Activated T-helper 1 cell treated with Interleukin-2 at 50 U/mL for 16 hours (primary cell): ENCODE measurements around the gene ELFN2.
"Not testable (repeated sequence)": the region's sequence is repeated elsewhere in the genome, so short reads cannot be mapped to it uniquely, and the experiment has no call there.

ENCODE experiments used
- DNase-seq: peaks from one replicate; pipeline ENCODE4 v3.0.0-alpha.2; 2020; ENCODE audit warnings: low read depth

ELFN2 gene

GRCh38 chr22:37427135-37427710 lies at the start of gene ELFN2:
ELFN2 (minus strand) TSS chr22:37427479; CDS start chr22:37375534, 51,945 bp downstream.
- no peak for DNase-seq

GRCh38 chr22:37476389-37477329 lies 49.4 kb upstream of the ELFN2 start:
- DNase-seq: no peak

GRCh38 chr22:37474447-37475090 lies 47.3 kb upstream of the ELFN2 start:
- no peak for DNase-seq

GRCh38 chr22:37473437-37473946 lies 46.2 kb upstream of the ELFN2 start:
- DNase-seq: no peak

- peak; percentile 32 for DNase-seq
Measured at GRCh38 chr22:37472418-37473006, 45.2 kb upstream of the ELFN2 start.

GRCh38 chr22:37471727-37472417 lies 44.6 kb upstream of the ELFN2 start:
- no peak for DNase-seq

GRCh38 chr22:37470087-37470445 lies 42.8 kb upstream of the ELFN2 start:
- DNase-seq: no peak

GRCh38 chr22:37469416-37470086 lies 42.3 kb upstream of the ELFN2 start:
- no peak for DNase-seq

GRCh38 chr22:37468201-37468695 lies 41.0 kb upstream of the ELFN2 start:
- DNase-seq: not testable (repeated sequence)

GRCh38 chr22:37467391-37467955 lies 40.2 kb upstream of the ELFN2 start:
- DNase-seq: no peak

GRCh38 chr22:37464181-37464580 lies 36.9 kb upstream of the ELFN2 start:
- DNase-seq: no peak

GRCh38 chr22:37462983-37463382 lies 35.7 kb upstream of the ELFN2 start:
- no peak for DNase-seq

- no peak for DNase-seq
Measured at GRCh38 chr22:37462436-37462835, 35.2 kb upstream of the ELFN2 start.

- no peak for DNase-seq
Measured at GRCh38 chr22:37461961-37462360, 34.7 kb upstream of the ELFN2 start.

GRCh38 chr22:37460684-37461083 lies 33.4 kb upstream of the ELFN2 start:
- no peak for DNase-seq

- DNase-seq: no peak
Measured at GRCh38 chr22:37459206-37459605, 31.9 kb upstream of the ELFN2 start.

GRCh38 chr22:37457093-37457893 lies 30.0 kb upstream of the ELFN2 start:
- peak; percentile 64 for DNase-seq

- DNase-seq: no peak
Measured at GRCh38 chr22:37456346-37456745, 29.1 kb upstream of the ELFN2 start.

GRCh38 chr22:37455896-37456295 lies 28.6 kb upstream of the ELFN2 start:
- DNase-seq: no peak
